ENCODE data around the gene TNNT2. TPM values are rescaled to one million over a fixed set of nuclear protein-coding genes. Genes with fewer than 3 reads are reported as not detected.

Gene TNNT2
- total and polyA plus RNA-seq, 2 of the 13 experiments (the other 11 are each of a cell fraction or from before 2014, with no cell fraction given) = 0.20 to 0.63 TPM

- TF ChIP-seq ZNF687 (CRISPR knock-in tag; IDR thresholded peaks at IDR 0.05) (peak; percentile 50), ZNF615 (CRISPR knock-in tag; IDR thresholded peaks at IDR 0.05; ENCODE audit: borderline replicate concordance) (no peak), ZNF619 (CRISPR knock-in tag; IDR thresholded peaks at IDR 0.05) (no peak), KLF12 (CRISPR knock-in tag; IDR thresholded peaks at IDR 0.05; ENCODE audit: borderline replicate concordance) (no peak), ZNF235 (CRISPR knock-in tag; IDR thresholded peaks at IDR 0.05; ENCODE audit: borderline replicate concordance) (no peak), KDM4B (CRISPR knock-in tag; IDR thresholded peaks at IDR 0.05) (no peak), ZFAT (CRISPR knock-in tag; conservative IDR thresholded peaks at IDR 0.05) (no peak), SKI (IDR thresholded peaks at IDR 0.05; ENCODE audit: partially characterized antibody) (no peak), MAFG (CRISPR knock-in tag; IDR thresholded peaks at IDR 0.05) (no peak), KAT2B (IDR thresholded peaks at IDR 0.05; ENCODE audit: borderline replicate concordance, low read depth, low read length) (no peak), AHDC1 (CRISPR knock-in tag; IDR thresholded peaks at IDR 0.05; ENCODE audit: borderline replicate concordance) (no peak), PRMT3 (CRISPR knock-in tag; IDR thresholded peaks at IDR 0.05; ENCODE audit: borderline replicate concordance, low read depth) (no peak), RBM39 (IDR thresholded peaks at IDR 0.05; ENCODE audit: low read depth, low read length, poor library complexity, severe bottlenecking) (no peak), SMC3 (IDR thresholded peaks at IDR 0.05; ENCODE audit: low read length) (peak; percentile 70), NFYB (CRISPR knock-in tag; IDR thresholded peaks at IDR 0.05) (no peak), CHD4 (IDR thresholded peaks at IDR 0.05; ENCODE audit: borderline replicate concordance, low read length) (no peak), ADNP (CRISPR knock-in tag; IDR thresholded peaks at IDR 0.05) (no peak), POLR2G (IDR thresholded peaks at IDR 0.05; ENCODE audit: low read depth, low read length) (no peak), ZNF335 (CRISPR knock-in tag; IDR thresholded peaks at IDR 0.05) (0 out of 2 replicates have a peak, but pooled peaks have one; percentile 52), ZBTB38 (CRISPR knock-in tag; IDR thresholded peaks at IDR 0.05) (0 out of 2 replicates have a peak, but pooled peaks have one; percentile 17)
Observed at GRCh38 chr1:201385299-201385891, 7.9 kb upstream of the TNNT2 start (continued).
